GM12878 (cell line): ENCODE results near the gene ABCC3. TPM values are rescaled to one million over a fixed set of nuclear protein-coding genes. Genes with fewer than 3 reads are reported as not detected.

Experiments used
- ATAC-seq: fragments of 200-7000 bp; cut with Tn5 transposase; 3 replicates; pipeline ENCODE4 v1.9.1; 2020; ENCODE audit warnings: mild to moderate bottlenecking, moderate library complexity
- BruUV-seq: library from RNA; stranded (reverse); fragments of 400-500 nt; replicated peaks from 2 replicates; lab custom pipeline; 2021; lab: Mats Ljungman, UMichigan
- CTCF ChIA-PET: fragments of 300-600 bp; sonication (Branson Sonifier 250); formaldehyde crosslinking; extraction: SDS; loops from one replicate; lab custom pipeline; 2021; ENCODE audit warnings: inconsistent platforms; lab: Yijun Ruan, JAX
- POLR2A ChIA-PET: fragments of 350-600 bp; formaldehyde crosslinking; extraction: SDS; loops from one replicate; lab custom pipeline; 2021; ENCODE audit warnings: inconsistent platforms; lab: Charles Lee
- RAD21 ChIA-PET: fragments of 300-600 bp; sonication (Branson Sonifier 250); formaldehyde crosslinking; loops from one replicate; lab custom pipeline; 2023; ENCODE audit warnings: antibody characterized with exemption; ENCODE audit not compliant: unreplicated experiment; lab: Charles Lee
- SMC1A ChIA-PET: fragments of 300-600 bp; sonication (Branson Sonifier 250); formaldehyde crosslinking; loops from one replicate; lab custom pipeline; 2023; ENCODE audit not compliant: unreplicated experiment, uncharacterized antibody; lab: Charles Lee
- DNase-seq: peaks from one replicate; pipeline ENCODE4 v3.0.0-alpha.2; 2011; ENCODE audit warnings: low read depth, low spot score
- FAIRE-seq: peaks from 3 replicates; lab custom pipeline; 2011; peaks lifted over from hg19 to GRCh38; lab: Jason Lieb, UNC
- H2AFZ ChIP-seq: 2 replicates; pipeline ENCODE4 v1.6.0; 2011; ENCODE audit warnings: low read depth, low read length, control low read depth; ENCODE audit not compliant: control insufficient read depth
- H3K27ac ChIP-seq: 2 replicates; pipeline ENCODE4 v1.5.1; 2011; ENCODE audit warnings: control low read depth; ENCODE audit not compliant: control insufficient read depth, insufficient read depth
- H3K27me3 ChIP-seq, 2 experiments: replicated peaks in 1 of 2; 2 replicates each; pipeline versions ENCODE4 v1.6.0 to v1.6.1; 2011; ENCODE audit warnings: low read length in 1 of 2; ENCODE audit not compliant: control insufficient read depth in 2 of 2, insufficient read depth in 2 of 2
- H3K36me3 ChIP-seq, 2 experiments: 2 replicates each; pipeline ENCODE4 v1.5.1; 2011; ENCODE audit warnings: low read length in 1 of 2; ENCODE audit not compliant: control insufficient read depth in 2 of 2, insufficient read depth in 2 of 2
- H3K4me1 ChIP-seq: 2 replicates; pipeline ENCODE4 v1.6.1; 2011; ENCODE audit warnings: mild to moderate bottlenecking, low read length, moderate library complexity, mixed read lengths; ENCODE audit not compliant: control insufficient read depth, insufficient read depth
- H3K4me2 ChIP-seq: 2 replicates; pipeline ENCODE4 v1.6.0; 2011; ENCODE audit warnings: control low read depth; ENCODE audit not compliant: control insufficient read depth, insufficient read depth
- H3K4me3 ChIP-seq: fragments of 200-600 bp; sonication (generic); 2 replicates; pipeline ENCODE4 v1.5.1; 2016
- H3K79me2 ChIP-seq: 2 replicates; pipeline ENCODE4 v1.6.0; 2011; ENCODE audit warnings: low read length; ENCODE audit not compliant: control insufficient read depth, insufficient read depth
- H3K9ac ChIP-seq: 2 replicates; pipeline ENCODE4 v1.8.0; 2011; ENCODE audit warnings: low read length, control low read depth, mixed read lengths; ENCODE audit not compliant: control insufficient read depth, insufficient read depth
- H3K9me3 ChIP-seq: replicated peaks from 3 replicates; pipeline ENCODE4 v1.5.1; 2011; ENCODE audit warnings: mild to moderate bottlenecking, low read length; ENCODE audit not compliant: control insufficient read depth, insufficient read depth
- H4K20me1 ChIP-seq: 2 replicates; pipeline ENCODE4 v1.6.0; 2011; ENCODE audit not compliant: control insufficient read depth, insufficient read depth
- BMI1 ChIP-seq: fragments of 450-650 bp; IDR thresholded peaks from 2 replicates; pipeline ENCODE4 v1.6.1; 2016; ENCODE audit warnings: mild to moderate bottlenecking, moderate library complexity, borderline replicate concordance
- FOXK2 ChIP-seq: fragments of 450-650 bp; IDR thresholded peaks from 2 replicates; pipeline ENCODE4 v1.6.1; 2017; ENCODE audit warnings: mild to moderate bottlenecking, moderate library complexity
- HDGF ChIP-seq: fragments of 450-650 bp; IDR thresholded peaks from 2 replicates; pipeline ENCODE4 v1.6.1; 2016; ENCODE audit warnings: antibody characterized with exemption
- NFYB ChIP-seq: IDR thresholded peaks from 2 replicates; pipeline ENCODE4 v1.6.1; 2011; ENCODE audit warnings: low read depth, mild to moderate bottlenecking, low read length, improper control_type of control experiment, moderate library complexity; ENCODE audit not compliant: insufficient read depth
- SRF ChIP-seq, 2 experiments: IDR thresholded peaks; 2 replicates each; pipeline ENCODE4 v1.6.1; 2011; ENCODE audit warnings: low read depth in 2 of 2, low read length in 2 of 2, mild to moderate bottlenecking in 1 of 2, moderate library complexity in 1 of 2
- WRNIP1 ChIP-seq: IDR thresholded peaks from 2 replicates; pipeline ENCODE4 v1.6.1; 2011; ENCODE audit warnings: low read depth, low read length, improper control_type of control experiment, borderline replicate concordance
- WGBS: methylation state at CpG from one replicate; pipeline ENCODE4 v1.1.6; 2016; ENCODE audit warnings: low lambda C conversion rate; ENCODE audit not compliant: insufficient replicate concordance, insufficient coverage; ENCODE audit errors: missing lambda C conversion rate; 5-methylcytosine and 5-hydroxymethylcytosine counted together
- in situ Hi-C: fragments of 300-500 bp; cut with MboI; formaldehyde crosslinking; loops from 9 replicates; pipeline ENCODE4 v1.14.3; 2018; ENCODE audit warnings: mixed read lengths
- intact Hi-C: fragments of 100-400 bp; cut with micrococcal nuclease; formaldehyde crosslinking; loops from one replicate; pipeline ENCODE4 v1.14.2; 2022; ENCODE audit not compliant: unreplicated experiment
- polyA plus RNA-seq, 11 experiments: library from polyadenylated mRNA; depleted of rRNA in 4 of 11; unstranded in 6 of 11; stranded (reverse) in 5 of 11; fragments of >200 nt; fragmentation: Nextera tagmentation in 4 of 11; fragmentation: Illumina TruSeq in 1 of 11; extraction: Ambion mirVana in 4 of 11; extraction: Trizol in 1 of 11; gene quantifications; 1 replicate in 1 of 11; 2 replicates in 10 of 11; pipeline versions ENCODE4 v1.2.1 to v1.2.3, GENCODE V29; 2011 to 2016; ENCODE audit warnings: inconsistent platforms in 2 of 11, missing spikeins in 2 of 11, low read depth in 1 of 11
- total RNA-seq, 4 experiments: library from RNA; depleted of rRNA in 3 of 4; stranded (reverse); fragments of >200 nt in 3 of 4; fragmentation: Illumina TruSeq in 1 of 4; extraction: Trizol in 1 of 4; gene quantifications; 2 replicates each; pipeline versions ENCODE4 v1.2.1 to v1.2.3, GENCODE V29; 2013 to 2021
- TF ChIP-seq, protein P1 (sequence below): fragments of 450-650 bp; IDR thresholded peaks from 2 replicates; pipeline ENCODE4 v1.6.1; 2016; ENCODE audit warnings: mild to moderate bottlenecking

Gene ABCC3
- total and polyA plus RNA-seq, 10 of the 15 experiments (the other 5 are each of a cell fraction or from before 2014, with no cell fraction given): 0.21 to 2.3 (median 0.71) TPM; not detected in 6

DNA sequence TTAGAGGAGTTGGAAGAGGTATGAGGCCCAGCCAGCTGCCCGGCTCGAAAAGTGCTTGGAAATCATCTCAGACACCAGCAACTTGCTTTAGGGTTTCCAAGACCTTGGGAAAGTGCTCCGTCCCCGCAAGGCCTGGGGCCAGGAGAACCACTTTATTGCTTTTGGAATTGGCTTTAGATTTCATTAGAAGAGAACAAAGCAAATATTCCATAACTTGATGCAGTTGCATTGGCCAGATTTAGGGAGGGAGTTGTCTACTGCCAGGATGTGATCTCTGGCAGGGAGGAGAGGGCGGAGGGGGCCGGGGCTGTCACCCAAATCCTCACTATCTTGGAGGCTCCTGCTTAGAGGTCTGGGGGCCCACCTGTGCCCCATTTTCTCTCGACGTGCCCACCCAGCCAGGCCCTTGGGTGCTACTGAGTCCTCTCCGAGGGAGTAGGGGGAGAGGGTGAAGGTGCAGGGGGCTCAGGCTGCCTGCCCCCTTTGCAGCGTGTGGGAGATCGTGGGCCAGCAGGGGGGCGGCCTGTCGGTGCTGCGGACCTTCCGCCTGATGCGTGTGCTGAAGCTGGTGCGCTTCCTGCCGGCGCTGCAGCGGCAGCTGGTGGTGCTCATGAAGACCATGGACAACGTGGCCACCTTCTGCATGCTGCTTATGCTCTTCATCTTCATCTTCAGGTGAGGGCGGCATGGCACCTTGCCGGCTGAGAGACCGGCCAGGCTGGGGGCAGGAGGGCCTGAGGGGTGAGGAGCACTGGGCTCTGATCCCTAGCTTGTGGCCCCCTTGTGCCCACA, 43.5 kb upstream of the ABCC3 start (continued):
- no peak for TF ChIP-seq WRNIP1
- no peak for TF ChIP-seq NFYB
- TF ChIP-seq HDGF: no peak
- TF ChIP-seq FOXK2: no peak

DNA sequence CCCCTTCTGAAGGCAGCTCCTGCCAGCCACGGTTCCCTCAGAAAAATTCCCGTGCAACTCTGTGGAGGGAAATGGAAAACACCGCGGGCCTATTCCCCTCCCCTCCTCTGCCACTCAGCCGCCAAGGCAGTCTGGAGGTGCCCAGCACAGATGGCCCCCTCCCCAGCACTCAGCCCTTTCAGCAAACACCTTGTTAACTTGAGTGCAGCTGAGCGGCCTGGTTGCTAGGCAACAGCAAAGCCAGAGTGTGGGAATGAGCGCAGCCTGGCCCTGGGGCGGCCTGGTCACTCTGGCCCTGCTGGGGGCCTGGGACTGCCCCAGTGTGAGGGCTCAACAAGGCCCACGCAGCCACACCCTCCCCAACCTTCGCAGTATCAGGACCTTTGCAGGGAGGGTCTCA, 41.4 kb upstream of the ABCC3 start:
- Histone ChIP-seq H4K20me1 (no peaks in the 10 kb centered on the region), H3K4me2 (no peak overlapping the region), H3K9ac (no peak overlapping the region), H3K79me2 (no peaks in the 10 kb centered on the region), H3K27me3 (no peaks in the 10 kb centered on the region; a peak in 2 of 4 replicates), H2AFZ (no peak overlapping the region), H3K36me3 (no peaks in the 10 kb centered on the region), H3K27ac (no peak overlapping the region), H3K9me3 (no peaks in the 10 kb centered on the region), H3K4me3 (no peak overlapping the region), H3K4me1 (no peaks in the 10 kb centered on the region)
- RAD21 ChIA-PET: no interaction called here
- 19% methylated on average over 10 of the region's 10 CpGs for WGBS
- POLR2A ChIA-PET: no interaction called here
- SMC1A ChIA-PET: no interaction called here
- CTCF ChIA-PET: no interaction called here
- no peak for DNase-seq
- BruUV-seq: no TSS peak
- no peak for FAIRE-seq
- TF ChIP-seq BMI1: peak; percentile 19; the same call in 1 of the 2 replicates
- TF ChIP-seq, protein P1, sequence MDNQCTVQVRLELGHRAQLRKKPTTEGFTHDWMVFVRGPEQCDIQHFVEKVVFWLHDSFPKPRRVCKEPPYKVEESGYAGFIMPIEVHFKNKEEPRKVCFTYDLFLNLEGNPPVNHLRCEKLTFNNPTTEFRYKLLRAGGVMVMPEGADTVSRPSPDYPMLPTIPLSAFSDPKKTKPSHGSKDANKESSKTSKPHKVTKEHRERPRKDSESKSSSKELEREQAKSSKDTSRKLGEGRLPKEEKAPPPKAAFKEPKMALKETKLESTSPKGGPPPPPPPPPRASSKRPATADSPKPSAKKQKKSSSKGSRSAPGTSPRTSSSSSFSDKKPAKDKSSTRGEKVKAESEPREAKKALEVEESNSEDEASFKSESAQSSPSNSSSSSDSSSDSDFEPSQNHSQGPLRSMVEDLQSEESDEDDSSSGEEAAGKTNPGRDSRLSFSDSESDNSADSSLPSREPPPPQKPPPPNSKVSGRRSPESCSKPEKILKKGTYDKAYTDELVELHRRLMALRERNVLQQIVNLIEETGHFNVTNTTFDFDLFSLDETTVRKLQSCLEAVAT: no peak
- no peak for TF ChIP-seq SRF (IDR thresholded peaks at IDR 0.05; ENCODE audit: low read depth in 2 of 2, low read length in 2 of 2)
- TF ChIP-seq HDGF: no peak
- TF ChIP-seq, all 136 proteins: peak for 1
- in situ Hi-C loops (loop anchor here (5.0 kb wide), 1 partner anchor 51 kb away; no protein-coding TSS in a partner anchor), intact Hi-C loops (no loop called here)
- ATAC-seq: no peak
